GM23338 (cell line): ENCODE data around the gene POLR2L. TPM values are rescaled to one million over a fixed set of nuclear protein-coding genes. Genes with fewer than 3 reads are reported as not detected.

Experiments
- ATAC-seq: fragments of 200-7000 bp; cut with Tn5 transposase; 3 replicates; pipeline ENCODE4 v1.9.1; 2020
- DNase-seq: peaks from one replicate; pipeline ENCODE4 v3.0.0-alpha.2; 2015; ENCODE audit warnings: low spot score
- H2AFZ ChIP-seq: fragments of 200-600 bp; sonication (generic); 2 replicates; pipeline ENCODE4 v1.8.0; 2016; ENCODE audit warnings: antibody characterized with exemption, mild to moderate bottlenecking, moderate library complexity
- H3F3A ChIP-seq: fragments of 200-600 bp; sonication (generic); replicated peaks from 2 replicates; pipeline ENCODE4 v1.8.0; 2017; ENCODE audit warnings: antibody characterized with exemption, mixed run types, low read depth
- H3K27ac ChIP-seq: fragments of 200-600 bp; sonication (generic); 2 replicates; pipeline ENCODE4 v1.6.1; 2016; ENCODE audit warnings: low read depth
- H3K27me3 ChIP-seq: fragments of 200-600 bp; sonication (generic); 2 replicates; pipeline ENCODE4 v1.8.0; 2016; ENCODE audit warnings: mild to moderate bottlenecking, mixed run types, moderate library complexity; ENCODE audit not compliant: insufficient read depth
- H3K36me3 ChIP-seq: fragments of 200-600 bp; sonication (generic); 2 replicates; pipeline ENCODE4 v1.8.0; 2016; ENCODE audit warnings: mild to moderate bottlenecking; ENCODE audit not compliant: insufficient read depth
- H3K4me1 ChIP-seq: fragments of 200-600 bp; sonication (generic); 2 replicates; pipeline ENCODE4 v1.8.0; 2016; ENCODE audit warnings: mild to moderate bottlenecking, moderate library complexity; ENCODE audit not compliant: insufficient read depth
- H3K4me2 ChIP-seq: fragments of 200-600 bp; sonication (generic); 2 replicates; pipeline ENCODE4 v1.7.1; 2017; ENCODE audit warnings: mixed run types
- H3K4me3 ChIP-seq: fragments of 200-600 bp; sonication (generic); 2 replicates; pipeline ENCODE4 v1.6.1; 2016; ENCODE audit warnings: mixed run types
- H3K79me2 ChIP-seq: fragments of 200-600 bp; sonication (generic); replicated peaks from 2 replicates; pipeline ENCODE4 v1.8.0; 2017; ENCODE audit warnings: mild to moderate bottlenecking; ENCODE audit not compliant: insufficient read depth
- H3K9me2 ChIP-seq: fragments of 200-600 bp; sonication (generic); 2 replicates; pipeline ENCODE4 v1.8.0; 2017; ENCODE audit not compliant: insufficient read depth
- H4K20me1 ChIP-seq: fragments of 200-600 bp; sonication (generic); replicated peaks from 2 replicates; pipeline ENCODE4 v1.8.0; 2017; ENCODE audit warnings: mild to moderate bottlenecking; ENCODE audit not compliant: insufficient read depth
- H3K27ac Mint-ChIP-seq: 2 replicates; pipeline ENCODE4 v1.8.0; 2020; ENCODE audit warnings: inconsistent platforms, mild to moderate bottlenecking, moderate library complexity, mixed read lengths
- H3K27me3 Mint-ChIP-seq: 3 replicates; pipeline ENCODE4 v1.8.0; 2022; ENCODE audit warnings: low read depth, mild to moderate bottlenecking, moderate library complexity, mixed read lengths, inconsistent platforms; ENCODE audit not compliant: insufficient read depth, poor library complexity
- H3K36me3 Mint-ChIP-seq: 3 replicates; pipeline ENCODE4 v1.8.0; 2021; ENCODE audit warnings: low read depth, mild to moderate bottlenecking, inconsistent platforms, moderate library complexity, mixed read lengths
- H3K4me1 Mint-ChIP-seq: 3 replicates; pipeline ENCODE4 v1.8.0; 2020; ENCODE audit warnings: mild to moderate bottlenecking, inconsistent platforms, mixed read lengths
- H3K4me3 Mint-ChIP-seq: 3 replicates; pipeline ENCODE4 v1.8.0; 2021; ENCODE audit warnings: moderate library complexity, mild to moderate bottlenecking, inconsistent platforms, mixed read lengths
- H3K9me3 Mint-ChIP-seq: 3 replicates; pipeline ENCODE4 v1.8.0; 2020; ENCODE audit warnings: moderate library complexity, mild to moderate bottlenecking, inconsistent platforms, mixed read lengths
- CREB1 ChIP-seq: fragments of 250-450 bp; sonication (Bioruptor Pico); IDR thresholded peaks from 2 replicates; pipeline ENCODE4 v1.5.0; 2020; ENCODE audit warnings: low read depth, mild to moderate bottlenecking, moderate library complexity
- CTCF ChIP-seq, 2 experiments: fragments of 200-600 bp in 1 of 2; sonication (generic) in 1 of 2; conservative IDR thresholded peaks; 2 replicates each; pipeline versions ENCODE4 v1.5.1 to v1.6.1; 2016 to 2017; ENCODE audit warnings: antibody characterized with exemption in 2 of 2, low read depth in 2 of 2, mild to moderate bottlenecking in 2 of 2, moderate library complexity in 1 of 2
- EZH2 ChIP-seq: fragments of 200-600 bp; sonication (generic); IDR thresholded peaks from one replicate; pipeline ENCODE4 v1.8.0; 2017; ENCODE audit warnings: antibody characterized with exemption, mild to moderate bottlenecking, low read depth; ENCODE audit not compliant: unreplicated experiment
- EZH2phosphoT487 ChIP-seq: fragments of 200-600 bp; sonication (generic); IDR thresholded peaks from one replicate; pipeline ENCODE4 v1.8.1; 2018; ENCODE audit warnings: antibody characterized with exemption; ENCODE audit not compliant: unreplicated experiment
- JUNB ChIP-seq: IDR thresholded peaks from one replicate; pipeline ENCODE4 v1.6.1; 2016; ENCODE audit warnings: antibody characterized with exemption; ENCODE audit not compliant: unreplicated experiment
- NANOG ChIP-seq: IDR thresholded peaks from 2 replicates; pipeline ENCODE4 v1.6.1; 2016; ENCODE audit warnings: antibody characterized with exemption, borderline replicate concordance
- POLR2AphosphoS5 ChIP-seq: IDR thresholded peaks from 2 replicates; pipeline ENCODE4 v1.6.1; 2016; ENCODE audit warnings: antibody characterized with exemption, low read depth
- REST ChIP-seq: IDR thresholded peaks from one replicate; pipeline ENCODE4 v1.6.1; 2018; ENCODE audit warnings: antibody characterized with exemption; ENCODE audit not compliant: unreplicated experiment
- STAT1 ChIP-seq: IDR thresholded peaks from one replicate; pipeline ENCODE4 v1.6.1; 2016; ENCODE audit warnings: antibody characterized with exemption; ENCODE audit not compliant: unreplicated experiment
- ZNF114 ChIP-seq: fragments of 250-450 bp; sonication (Bioruptor Pico); IDR thresholded peaks from 2 replicates; pipeline ENCODE4 v1.5.0; 2020; ENCODE audit warnings: mild to moderate bottlenecking, moderate library complexity
- ZNF331 ChIP-seq: fragments of 250-450 bp; sonication (Bioruptor Pico); IDR thresholded peaks from 2 replicates; pipeline ENCODE4 v1.5.0; 2020; ENCODE audit warnings: low read depth, mild to moderate bottlenecking, moderate library complexity
- polyA plus RNA-seq: library from polyadenylated mRNA; unstranded; fragments of >200 nt; fragmentation: Nextera tagmentation; extraction: Ambion mirVana; gene quantifications from 2 replicates; pipeline ENCODE4 v1.2.1, GENCODE V29; 2016
- total RNA-seq: library from RNA; depleted of rRNA; stranded (reverse); fragments of >200 nt; shearing (Covaris generic); gene quantifications from 2 replicates; pipeline ENCODE4 v1.2.3, GENCODE V29; 2014
- TF ChIP-seq, protein P1 (sequence below): fragments of 250-450 bp; sonication (Bioruptor Pico); IDR thresholded peaks from 2 replicates; pipeline ENCODE4 v1.5.0; 2020; ENCODE audit warnings: mild to moderate bottlenecking, moderate library complexity
- TF ChIP-seq, protein P2 (sequence below): IDR thresholded peaks from 2 replicates; pipeline ENCODE4 v1.6.1; 2016; ENCODE audit warnings: antibody characterized with exemption

The POLR2L gene
- total and polyA plus RNA-seq, 2 experiments from 2014 or later: 32.2 to 369 TPM

DNA sequence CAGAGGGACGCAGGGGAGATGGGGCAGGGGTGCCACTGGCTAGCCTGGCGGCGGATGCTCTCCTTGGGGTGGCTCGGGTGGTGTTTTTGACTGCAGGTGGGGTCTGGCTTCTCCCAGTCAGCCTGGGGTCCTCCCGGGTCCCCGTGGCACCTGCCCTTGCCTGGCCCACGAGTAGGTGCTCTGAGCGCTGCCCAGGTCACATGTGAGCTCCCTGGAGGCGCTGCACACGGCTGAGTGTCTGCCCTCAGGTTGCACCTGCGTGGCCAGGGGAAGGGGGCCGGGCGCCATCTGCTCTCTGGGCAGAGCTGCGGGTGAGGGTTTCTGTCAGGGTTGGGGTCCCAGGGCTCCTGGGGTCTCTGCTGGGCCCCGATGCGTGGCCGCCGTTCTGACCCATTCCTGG is 5.5 kb upstream of the POLR2L start:
- Histone ChIP-seq H4K20me1 (peaks cover 17% of the 10 kb centered on the region), H3K27ac (no peak overlapping the region), H3K79me2 (0 out of 2 replicates have a peak, but pooled peaks cover 3% of the 10 kb centered on the region), H3K27me3 (no peaks in the 10 kb centered on the region), H3K4me1 (peaks cover 31% of the 10 kb centered on the region), H3K4me2 (no peak overlapping the region), H2AFZ (no peak overlapping the region), H3F3A (0 out of 2 replicates have a peak, but pooled peaks cover 5% of the 10 kb centered on the region), H3K9me2 (no peaks in the 10 kb centered on the region), H3K36me3 (no peaks in the 10 kb centered on the region), H3K4me3 (no peak overlapping the region)
- Mint-ChIP-seq H3K4me1 (peaks cover 28% of the 10 kb centered on the region), H3K4me3 (no peak overlapping the region), H3K9me3 (no peaks in the 10 kb centered on the region), H3K36me3 (no peaks in the 10 kb centered on the region), H3K27me3 (peaks cover 20% of the 10 kb centered on the region), H3K27ac (no peak overlapping the region)
- DNase-seq (no peak), ATAC-seq (no peak)
- TF ChIP-seq CTCF (conservative IDR thresholded peaks at IDR 0.05; ENCODE audit: low read depth in 2 of 2): no peak
- no peak for TF ChIP-seq EZH2
- no peak for TF ChIP-seq EZH2phosphoT487
- no peak for TF ChIP-seq CREB1
- TF ChIP-seq, protein P1, sequence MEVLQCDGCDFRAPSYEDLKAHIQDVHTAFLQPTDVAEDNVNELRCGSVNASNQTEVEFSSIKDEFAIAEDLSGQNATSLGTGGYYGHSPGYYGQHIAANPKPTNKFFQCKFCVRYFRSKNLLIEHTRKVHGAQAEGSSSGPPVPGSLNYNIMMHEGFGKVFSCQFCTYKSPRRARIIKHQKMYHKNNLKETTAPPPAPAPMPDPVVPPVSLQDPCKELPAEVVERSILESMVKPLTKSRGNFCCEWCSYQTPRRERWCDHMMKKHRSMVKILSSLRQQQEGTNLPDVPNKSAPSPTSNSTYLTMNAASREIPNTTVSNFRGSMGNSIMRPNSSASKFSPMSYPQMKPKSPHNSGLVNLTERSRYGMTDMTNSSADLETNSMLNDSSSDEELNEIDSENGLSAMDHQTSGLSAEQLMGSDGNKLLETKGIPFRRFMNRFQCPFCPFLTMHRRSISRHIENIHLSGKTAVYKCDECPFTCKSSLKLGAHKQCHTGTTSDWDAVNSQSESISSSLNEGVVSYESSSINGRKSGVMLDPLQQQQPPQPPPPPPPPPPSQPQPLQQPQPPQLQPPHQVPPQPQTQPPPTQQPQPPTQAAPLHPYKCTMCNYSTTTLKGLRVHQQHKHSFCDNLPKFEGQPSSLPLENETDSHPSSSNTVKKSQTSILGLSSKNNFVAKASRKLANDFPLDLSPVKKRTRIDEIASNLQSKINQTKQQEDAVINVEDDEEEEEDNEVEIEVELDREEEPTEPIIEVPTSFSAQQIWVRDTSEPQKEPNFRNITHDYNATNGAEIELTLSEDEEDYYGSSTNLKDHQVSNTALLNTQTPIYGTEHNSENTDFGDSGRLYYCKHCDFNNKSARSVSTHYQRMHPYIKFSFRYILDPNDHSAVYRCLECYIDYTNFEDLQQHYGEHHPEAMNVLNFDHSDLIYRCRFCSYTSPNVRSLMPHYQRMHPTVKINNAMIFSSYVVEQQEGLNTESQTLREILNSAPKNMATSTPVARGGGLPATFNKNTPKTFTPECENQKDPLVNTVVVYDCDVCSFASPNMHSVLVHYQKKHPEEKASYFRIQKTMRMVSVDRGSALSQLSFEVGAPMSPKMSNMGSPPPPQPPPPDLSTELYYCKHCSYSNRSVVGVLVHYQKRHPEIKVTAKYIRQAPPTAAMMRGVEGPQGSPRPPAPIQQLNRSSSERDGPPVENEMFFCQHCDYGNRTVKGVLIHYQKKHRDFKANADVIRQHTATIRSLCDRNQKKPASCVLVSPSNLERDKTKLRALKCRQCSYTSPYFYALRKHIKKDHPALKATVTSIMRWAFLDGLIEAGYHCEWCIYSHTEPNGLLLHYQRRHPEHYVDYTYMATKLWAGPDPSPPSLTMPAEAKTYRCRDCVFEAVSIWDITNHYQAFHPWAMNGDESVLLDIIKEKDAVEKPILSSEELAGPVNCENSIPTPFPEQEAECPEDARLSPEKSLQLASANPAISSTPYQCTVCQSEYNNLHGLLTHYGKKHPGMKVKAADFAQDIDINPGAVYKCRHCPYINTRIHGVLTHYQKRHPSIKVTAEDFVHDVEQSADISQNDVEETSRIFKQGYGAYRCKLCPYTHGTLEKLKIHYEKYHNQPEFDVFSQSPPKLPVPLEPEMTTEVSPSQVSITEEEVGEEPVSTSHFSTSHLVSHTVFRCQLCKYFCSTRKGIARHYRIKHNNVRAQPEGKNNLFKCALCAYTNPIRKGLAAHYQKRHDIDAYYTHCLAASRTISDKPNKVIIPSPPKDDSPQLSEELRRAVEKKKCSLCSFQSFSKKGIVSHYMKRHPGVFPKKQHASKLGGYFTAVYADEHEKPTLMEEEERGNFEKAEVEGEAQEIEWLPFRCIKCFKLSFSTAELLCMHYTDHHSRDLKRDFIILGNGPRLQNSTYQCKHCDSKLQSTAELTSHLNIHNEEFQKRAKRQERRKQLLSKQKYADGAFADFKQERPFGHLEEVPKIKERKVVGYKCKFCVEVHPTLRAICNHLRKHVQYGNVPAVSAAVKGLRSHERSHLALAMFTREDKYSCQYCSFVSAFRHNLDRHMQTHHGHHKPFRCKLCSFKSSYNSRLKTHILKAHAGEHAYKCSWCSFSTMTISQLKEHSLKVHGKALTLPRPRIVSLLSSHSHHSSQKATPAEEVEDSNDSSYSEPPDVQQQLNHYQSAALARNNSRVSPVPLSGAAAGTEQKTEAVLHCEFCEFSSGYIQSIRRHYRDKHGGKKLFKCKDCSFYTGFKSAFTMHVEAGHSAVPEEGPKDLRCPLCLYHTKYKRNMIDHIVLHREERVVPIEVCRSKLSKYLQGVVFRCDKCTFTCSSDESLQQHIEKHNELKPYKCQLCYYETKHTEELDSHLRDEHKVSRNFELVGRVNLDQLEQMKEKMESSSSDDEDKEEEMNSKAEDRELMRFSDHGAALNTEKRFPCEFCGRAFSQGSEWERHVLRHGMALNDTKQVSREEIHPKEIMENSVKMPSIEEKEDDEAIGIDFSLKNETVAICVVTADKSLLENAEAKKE (CRISPR knock-in tag): no peak
- TF ChIP-seq NANOG: no peak
- TF ChIP-seq, protein P2, sequence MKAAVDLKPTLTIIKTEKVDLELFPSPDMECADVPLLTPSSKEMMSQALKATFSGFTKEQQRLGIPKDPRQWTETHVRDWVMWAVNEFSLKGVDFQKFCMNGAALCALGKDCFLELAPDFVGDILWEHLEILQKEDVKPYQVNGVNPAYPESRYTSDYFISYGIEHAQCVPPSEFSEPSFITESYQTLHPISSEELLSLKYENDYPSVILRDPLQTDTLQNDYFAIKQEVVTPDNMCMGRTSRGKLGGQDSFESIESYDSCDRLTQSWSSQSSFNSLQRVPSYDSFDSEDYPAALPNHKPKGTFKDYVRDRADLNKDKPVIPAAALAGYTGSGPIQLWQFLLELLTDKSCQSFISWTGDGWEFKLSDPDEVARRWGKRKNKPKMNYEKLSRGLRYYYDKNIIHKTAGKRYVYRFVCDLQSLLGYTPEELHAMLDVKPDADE: no peak
- TF ChIP-seq STAT1: no peak
- TF ChIP-seq ZNF331 (CRISPR knock-in tag): no peak
- no peak for TF ChIP-seq REST
- TF ChIP-seq POLR2AphosphoS5: no peak
- TF ChIP-seq ZNF114 (CRISPR knock-in tag): no peak
- TF ChIP-seq JUNB: no peak
